GM18870 (cell line): ENCODE measurements around the gene GPR50.

Source experiments
- ATAC-seq: cut with Tn5 transposase; IDR thresholded peaks from one replicate; pipeline ENCODE4 v1.9.1; 2021; ENCODE audit warnings: moderate library complexity; ENCODE audit not compliant: unreplicated experiment

The GPR50 gene

GRCh38 chrX:151226941-151227340 is 50.6 kb downstream of the GPR50 start:
- ATAC-seq, result no peak

DNA sequence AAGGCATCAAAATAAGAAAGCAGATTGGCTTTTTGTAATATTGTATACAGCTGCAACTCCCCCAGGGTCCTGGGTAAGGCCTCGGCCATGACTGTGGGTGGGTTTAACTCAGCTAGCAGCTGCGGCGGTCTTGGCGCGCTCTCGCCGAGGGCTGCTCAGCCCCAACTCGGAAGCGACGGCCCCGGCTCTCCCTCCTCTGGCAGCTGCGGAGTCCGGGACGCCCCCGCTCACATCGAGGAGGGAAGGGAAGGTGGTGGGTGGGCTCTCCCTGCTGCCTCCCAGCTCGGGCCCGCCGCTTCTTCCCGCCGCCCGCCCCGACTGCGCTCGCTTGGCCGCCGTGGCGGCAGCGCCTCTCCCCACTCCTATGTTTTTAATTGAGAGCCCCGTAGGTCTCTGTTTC is 51.2 kb downstream of the GPR50 start:
- no peak for ATAC-seq

DNA sequence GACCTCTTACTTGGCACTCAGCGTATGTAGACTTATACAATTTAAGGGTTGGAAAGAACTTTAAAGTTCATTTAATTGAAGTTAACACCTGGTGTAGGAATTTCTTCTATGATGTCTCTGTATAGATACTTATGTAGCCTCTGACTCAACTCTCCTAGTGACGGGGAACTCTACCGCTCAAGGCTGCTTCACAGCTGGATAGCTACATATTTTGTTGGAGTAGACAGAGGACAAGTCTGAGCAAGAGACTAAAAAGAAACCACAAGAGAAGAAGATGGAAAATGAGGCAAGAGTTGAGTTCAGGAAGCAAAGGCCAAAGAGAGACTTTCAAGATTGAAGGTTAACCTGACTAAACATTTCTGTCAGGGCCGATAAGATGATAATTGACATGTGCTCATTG is 52.6 kb downstream of the GPR50 start:
- ATAC-seq, result no peak
